ENCODE data around the gene DPF3. TPM values are rescaled to one million over a fixed set of nuclear protein-coding genes. Genes with fewer than 3 reads are reported as not detected.

Gene DPF3
- total and polyA plus RNA-seq, 2 of the 13 experiments (the other 11 are each of a cell fraction or from before 2014, with no cell fraction given) = 0.09 to 0.60 TPM

DNA sequence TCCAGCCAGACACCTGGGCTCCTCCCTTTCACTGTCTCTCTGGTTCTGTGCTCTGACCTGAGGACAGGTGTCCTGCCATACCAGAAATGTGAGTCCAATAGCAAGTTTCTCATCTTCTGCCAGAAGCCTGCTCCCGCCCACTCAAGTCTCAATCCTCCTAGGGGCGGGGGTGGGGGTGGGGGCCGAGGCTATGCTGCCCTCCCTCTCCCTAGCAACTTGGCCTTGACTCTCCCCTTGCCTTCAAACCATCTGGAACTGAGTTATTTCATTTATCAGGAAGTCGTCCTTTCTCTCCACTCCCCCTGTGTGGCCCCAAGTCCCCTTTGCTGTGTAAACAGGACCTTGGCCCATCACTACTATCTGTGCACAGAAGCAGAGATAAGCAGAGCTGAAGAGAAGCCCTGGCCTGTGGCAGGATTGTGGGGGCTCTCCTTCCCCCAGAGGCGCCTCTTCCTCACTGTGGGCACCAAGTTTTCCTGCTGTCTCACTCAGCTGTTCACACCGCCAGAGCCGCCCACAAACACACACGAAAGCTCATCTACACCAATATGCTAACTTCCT is 117.1 kb downstream of the DPF3 start (continued):
- TF ChIP-seq, protein P1, sequence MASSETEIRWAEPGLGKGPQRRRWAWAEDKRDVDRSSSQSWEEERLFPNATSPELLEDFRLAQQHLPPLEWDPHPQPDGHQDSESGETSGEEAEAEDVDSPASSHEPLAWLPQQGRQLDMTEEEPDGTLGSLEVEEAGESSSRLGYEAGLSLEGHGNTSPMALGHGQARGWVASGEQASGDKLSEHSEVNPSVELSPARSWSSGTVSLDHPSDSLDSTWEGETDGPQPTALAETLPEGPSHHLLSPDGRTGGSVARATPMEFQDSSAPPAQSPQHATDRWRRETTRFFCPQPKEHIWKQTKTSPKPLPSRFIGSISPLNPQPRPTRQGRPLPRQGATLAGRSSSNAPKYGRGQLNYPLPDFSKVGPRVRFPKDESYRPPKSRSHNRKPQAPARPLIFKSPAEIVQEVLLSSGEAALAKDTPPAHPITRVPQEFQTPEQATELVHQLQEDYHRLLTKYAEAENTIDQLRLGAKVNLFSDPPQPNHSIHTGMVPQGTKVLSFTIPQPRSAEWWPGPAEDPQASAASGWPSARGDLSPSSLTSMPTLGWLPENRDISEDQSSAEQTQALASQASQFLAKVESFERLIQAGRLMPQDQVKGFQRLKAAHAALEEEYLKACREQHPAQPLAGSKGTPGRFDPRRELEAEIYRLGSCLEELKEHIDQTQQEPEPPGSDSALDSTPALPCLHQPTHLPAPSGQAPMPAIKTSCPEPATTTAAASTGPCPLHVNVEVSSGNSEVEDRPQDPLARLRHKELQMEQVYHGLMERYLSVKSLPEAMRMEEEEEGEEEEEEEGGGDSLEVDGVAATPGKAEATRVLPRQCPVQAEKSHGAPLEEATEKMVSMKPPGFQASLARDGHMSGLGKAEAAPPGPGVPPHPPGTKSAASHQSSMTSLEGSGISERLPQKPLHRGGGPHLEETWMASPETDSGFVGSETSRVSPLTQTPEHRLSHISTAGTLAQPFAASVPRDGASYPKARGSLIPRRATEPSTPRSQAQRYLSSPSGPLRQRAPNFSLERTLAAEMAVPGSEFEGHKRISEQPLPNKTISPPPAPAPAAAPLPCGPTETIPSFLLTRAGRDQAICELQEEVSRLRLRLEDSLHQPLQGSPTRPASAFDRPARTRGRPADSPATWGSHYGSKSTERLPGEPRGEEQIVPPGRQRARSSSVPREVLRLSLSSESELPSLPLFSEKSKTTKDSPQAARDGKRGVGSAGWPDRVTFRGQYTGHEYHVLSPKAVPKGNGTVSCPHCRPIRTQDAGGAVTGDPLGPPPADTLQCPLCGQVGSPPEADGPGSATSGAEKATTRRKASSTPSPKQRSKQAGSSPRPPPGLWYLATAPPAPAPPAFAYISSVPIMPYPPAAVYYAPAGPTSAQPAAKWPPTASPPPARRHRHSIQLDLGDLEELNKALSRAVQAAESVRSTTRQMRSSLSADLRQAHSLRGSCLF (CRISPR knock-in tag; IDR thresholded peaks at IDR 0.05; ENCODE audit: borderline replicate concordance) = no peak
- TF ChIP-seq RFXANK (CRISPR knock-in tag; IDR thresholded peaks at IDR 0.05) (0 out of 2 replicates have a peak, but pooled peaks have one; percentile 47), NFIB (CRISPR knock-in tag; IDR thresholded peaks at IDR 0.05; ENCODE audit: borderline replicate concordance) (no peak), MTF2 (CRISPR knock-in tag; IDR thresholded peaks at IDR 0.05; ENCODE audit: borderline replicate concordance) (peak; percentile 51; the same call in 1 of the 2 replicates), ZNF260 (CRISPR knock-in tag; IDR thresholded peaks at IDR 0.05; ENCODE audit: borderline replicate concordance, low read depth) (no peak), CEBPG (CRISPR knock-in tag; IDR thresholded peaks at IDR 0.05) (peak; percentile 66), ZNF143 (CRISPR knock-in tag; IDR thresholded peaks at IDR 0.05) (no peak), ZNF124 (CRISPR knock-in tag; IDR thresholded peaks at IDR 0.05) (peak; percentile 49; the same call in 1 of the 2 replicates), ZNF264 (CRISPR knock-in tag; IDR thresholded peaks at IDR 0.05) (peak; percentile 93), CCAR2 (optimal IDR thresholded peaks at IDR 0.05; ENCODE audit: low read depth, low read length) (no peak), ZNF652 (CRISPR knock-in tag; IDR thresholded peaks at IDR 0.05; ENCODE audit: borderline replicate concordance, low read depth) (peak; percentile 66; the same call in 1 of the 2 replicates)
- TF ChIP-seq, protein P2, sequence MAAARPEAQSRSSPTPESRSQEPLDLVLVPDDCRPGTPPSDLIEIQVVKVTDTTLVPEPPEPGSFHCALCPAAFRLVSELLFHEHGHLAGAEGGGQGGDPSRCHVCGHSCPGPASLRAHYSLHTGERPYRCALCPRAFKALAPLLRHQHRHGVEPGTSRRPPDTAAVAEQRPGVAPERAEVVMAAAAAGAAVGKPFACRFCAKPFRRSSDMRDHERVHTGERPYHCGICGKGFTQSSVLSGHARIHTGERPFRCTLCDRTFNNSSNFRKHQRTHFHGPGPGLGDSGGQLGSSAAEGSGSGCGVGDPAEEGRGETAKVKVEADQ (CRISPR knock-in tag; IDR thresholded peaks at IDR 0.05; ENCODE audit: borderline replicate concordance) = no peak
- TF ChIP-seq, protein P3, sequence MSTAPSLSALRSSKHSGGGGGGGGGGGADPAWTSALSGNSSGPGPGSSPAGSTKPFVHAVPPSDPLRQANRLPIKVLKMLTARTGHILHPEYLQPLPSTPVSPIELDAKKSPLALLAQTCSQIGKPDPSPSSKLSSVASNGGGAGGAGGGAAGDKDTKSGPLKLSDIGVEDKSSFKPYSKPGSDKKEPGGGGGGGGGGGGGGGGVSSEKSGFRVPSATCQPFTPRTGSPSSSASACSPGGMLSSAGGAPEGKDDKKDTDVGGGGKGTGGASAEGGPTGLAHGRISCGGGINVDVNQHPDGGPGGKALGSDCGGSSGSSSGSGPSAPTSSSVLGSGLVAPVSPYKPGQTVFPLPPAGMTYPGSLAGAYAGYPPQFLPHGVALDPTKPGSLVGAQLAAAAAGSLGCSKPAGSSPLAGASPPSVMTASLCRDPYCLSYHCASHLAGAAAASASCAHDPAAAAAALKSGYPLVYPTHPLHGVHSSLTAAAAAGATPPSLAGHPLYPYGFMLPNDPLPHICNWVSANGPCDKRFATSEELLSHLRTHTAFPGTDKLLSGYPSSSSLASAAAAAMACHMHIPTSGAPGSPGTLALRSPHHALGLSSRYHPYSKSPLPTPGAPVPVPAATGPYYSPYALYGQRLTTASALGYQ (CRISPR knock-in tag; IDR thresholded peaks at IDR 0.05) = peak; percentile 87
- TF ChIP-seq, protein P4, sequence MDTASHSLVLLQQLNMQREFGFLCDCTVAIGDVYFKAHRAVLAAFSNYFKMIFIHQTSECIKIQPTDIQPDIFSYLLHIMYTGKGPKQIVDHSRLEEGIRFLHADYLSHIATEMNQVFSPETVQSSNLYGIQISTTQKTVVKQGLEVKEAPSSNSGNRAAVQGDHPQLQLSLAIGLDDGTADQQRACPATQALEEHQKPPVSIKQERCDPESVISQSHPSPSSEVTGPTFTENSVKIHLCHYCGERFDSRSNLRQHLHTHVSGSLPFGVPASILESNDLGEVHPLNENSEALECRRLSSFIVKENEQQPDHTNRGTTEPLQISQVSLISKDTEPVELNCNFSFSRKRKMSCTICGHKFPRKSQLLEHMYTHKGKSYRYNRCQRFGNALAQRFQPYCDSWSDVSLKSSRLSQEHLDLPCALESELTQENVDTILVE (CRISPR knock-in tag; IDR thresholded peaks at IDR 0.05) = peak; percentile 48; the same call in 1 of the 2 replicates
